SK-N-SH (cell line): Measurements from ENCODE around the gene MLC1. TPM values are rescaled to one million over a fixed set of nuclear protein-coding genes. Genes with fewer than 3 reads are reported as not detected.

Source experiments
- CTCF ChIA-PET: fragments of 300-600, 350-600 bp; formaldehyde crosslinking; extraction: SDS; loops from one replicate; lab custom pipeline; 2021; lab: Yijun Ruan, JAX
- POLR2A ChIA-PET: fragments of 350-600 bp; sonication (Branson Sonifier 250); formaldehyde crosslinking; extraction: SDS; loops from one replicate; lab custom pipeline; 2020; ENCODE audit warnings: antibody characterized with exemption, inconsistent platforms; lab: Yijun Ruan, JAX
- DNase-seq: peaks from one replicate; pipeline ENCODE4 v3.0.0; 2012
- H2AFZ ChIP-seq: fragments of 200-600 bp; sonication (generic); 2 replicates; pipeline ENCODE4 v1.8.1; 2016; ENCODE audit warnings: antibody characterized with exemption, mild to moderate bottlenecking, low read depth
- H3F3A ChIP-seq: fragments of 200-600 bp; sonication (generic); replicated peaks from 2 replicates; pipeline ENCODE3; 2016; ENCODE audit warnings: antibody characterized with exemption, mild to moderate bottlenecking; ENCODE audit not compliant: insufficient read depth
- H3K27ac ChIP-seq, 2 experiments: fragments of 200-500 bp in 1 of 2; fragments of 200-600 bp in 1 of 2; sonication (Bioruptor generic) in 1 of 2; sonication (generic), shearing (Covaris generic) in 1 of 2; 2 replicates each; pipeline versions ENCODE4 v1.5.1 to v1.6.1; 2014 to 2016; ENCODE audit warnings: low read depth in 2 of 2, inconsistent platforms in 1 of 2, low read length in 1 of 2, mild to moderate bottlenecking in 1 of 2, mixed read lengths in 1 of 2
- H3K27me3 ChIP-seq: fragments of 200-600 bp; sonication (generic), shearing (Covaris generic); 2 replicates; pipeline ENCODE4 v1.6.1; 2016; ENCODE audit warnings: mixed run types; ENCODE audit not compliant: insufficient read depth
- H3K36me3 ChIP-seq, 2 experiments: fragments of 200-500 bp in 1 of 2; fragments of 200-600 bp in 1 of 2; sonication (Bioruptor generic) in 1 of 2; sonication (generic) in 1 of 2; replicated peaks in 1 of 2; 2 replicates each; pipeline versions ENCODE3 to v1.5.1; 2014 to 2016; ENCODE audit warnings: low read length in 1 of 2, mild to moderate bottlenecking in 1 of 2; ENCODE audit not compliant: insufficient read depth in 2 of 2, control insufficient read depth in 1 of 2
- H3K4me1 ChIP-seq, 2 experiments: fragments of 200-500 bp in 1 of 2; fragments of 200-600 bp in 1 of 2; sonication (Bioruptor generic) in 1 of 2; sonication (generic), shearing (Covaris generic) in 1 of 2; 2 replicates each; pipeline versions ENCODE4 v1.5.1 to v1.6.1; 2014 to 2016; ENCODE audit warnings: low read depth in 1 of 2, low read length in 1 of 2, mixed run types in 1 of 2; ENCODE audit not compliant: insufficient read depth in 2 of 2, control insufficient read depth in 1 of 2
- H3K4me2 ChIP-seq: fragments of 200-600 bp; sonication (generic), shearing (Covaris generic); 2 replicates; pipeline ENCODE4 v1.6.1; 2017; ENCODE audit warnings: mixed run types
- H3K4me3 ChIP-seq, 2 experiments: fragments of 200-500 bp in 1 of 2; fragments of 200-600 bp in 1 of 2; sonication (Bioruptor generic) in 1 of 2; sonication (generic), shearing (Covaris generic) in 1 of 2; 2 replicates each; pipeline versions ENCODE4 v1.5.1 to v1.8.1; 2014 to 2016; ENCODE audit warnings: low read depth in 2 of 2, inconsistent platforms in 1 of 2, low read length in 1 of 2, mild to moderate bottlenecking in 1 of 2, mixed read lengths in 1 of 2, moderate library complexity in 1 of 2
- H3K79me2 ChIP-seq: fragments of 200-600 bp; sonication (generic); 2 replicates; pipeline ENCODE4 v1.8.1; 2017; ENCODE audit warnings: mild to moderate bottlenecking; ENCODE audit not compliant: insufficient read depth
- H3K9ac ChIP-seq: fragments of 200-600 bp; sonication (generic); 2 replicates; pipeline ENCODE4 v1.6.1; 2017; ENCODE audit warnings: mixed run types
- H3K9me2 ChIP-seq: fragments of 200-600 bp; sonication (generic); 2 replicates; pipeline ENCODE4 v1.6.1; 2017; ENCODE audit warnings: mixed run types
- H3K9me3 ChIP-seq: fragments of 200-600 bp; sonication (generic); 2 replicates; pipeline ENCODE4 v1.6.1; 2017; ENCODE audit warnings: mixed run types, mild to moderate bottlenecking, moderate library complexity
- H4K20me1 ChIP-seq: fragments of 200-600 bp; sonication (generic); 2 replicates; pipeline ENCODE4 v1.6.1; 2017; ENCODE audit warnings: mild to moderate bottlenecking, mixed run types; ENCODE audit not compliant: insufficient read depth
- CHD2 ChIP-seq: fragments of 150-350 bp; IDR thresholded peaks from 2 replicates; pipeline ENCODE4 v1.6.1; 2018; ENCODE audit warnings: low read length; ENCODE audit not compliant: partially characterized antibody
- ELF1 ChIP-seq: IDR thresholded peaks from 2 replicates; pipeline ENCODE4 v1.4.0; 2012
- EP300 ChIP-seq, 2 experiments: IDR thresholded peaks; 2 replicates each; pipeline versions ENCODE4 v1.4.0 to v1.6.1; 2012; ENCODE audit warnings: borderline replicate concordance in 1 of 2, low read depth in 1 of 2, low read length in 1 of 2
- FOSL2 ChIP-seq: IDR thresholded peaks from 2 replicates; pipeline ENCODE4 v1.4.0; 2012; ENCODE audit warnings: low read depth, mild to moderate bottlenecking, moderate library complexity, borderline replicate concordance
- FOXM1 ChIP-seq: IDR thresholded peaks from 2 replicates; pipeline ENCODE4 v1.4.0; 2012; ENCODE audit warnings: low read depth, mild to moderate bottlenecking
- GABPA ChIP-seq: IDR thresholded peaks from 2 replicates; pipeline ENCODE4 v1.4.0; 2012; ENCODE audit warnings: low read depth, mild to moderate bottlenecking
- GATA2 ChIP-seq: sonication (generic); formaldehyde crosslinking; IDR thresholded peaks from 2 replicates; pipeline ENCODE4 v1.5.0; 2020; ENCODE audit warnings: mild to moderate bottlenecking, missing genetic modification reagents
- IRF3 ChIP-seq: fragments of 150-350 bp; IDR thresholded peaks from 2 replicates; pipeline ENCODE4 v1.6.1; 2016; ENCODE audit warnings: mild to moderate bottlenecking, low read depth, low read length
- JUND ChIP-seq: IDR thresholded peaks from 2 replicates; pipeline ENCODE4 v1.4.0; 2012
- MEF2A ChIP-seq: IDR thresholded peaks from 2 replicates; pipeline ENCODE4 v1.4.0; 2012; ENCODE audit warnings: low read depth, borderline replicate concordance
- MXI1 ChIP-seq: IDR thresholded peaks from 2 replicates; pipeline ENCODE4 v1.6.1; 2012; ENCODE audit warnings: mild to moderate bottlenecking, low read depth, low read length, improper control_type of control experiment
- NFIC ChIP-seq: IDR thresholded peaks from 2 replicates; pipeline ENCODE4 v1.4.0; 2012; ENCODE audit warnings: borderline replicate concordance
- POLR2AphosphoS5 ChIP-seq: IDR thresholded peaks from 2 replicates; pipeline ENCODE4 v1.6.1; 2012; ENCODE audit warnings: low read depth, low read length
- RFX5 ChIP-seq: IDR thresholded peaks from 2 replicates; pipeline ENCODE4 v1.6.1; 2012; ENCODE audit warnings: mild to moderate bottlenecking, improper control_type of control experiment, low read length
- RXRA ChIP-seq: IDR thresholded peaks from 2 replicates; pipeline ENCODE4 v1.4.0; 2012; ENCODE audit warnings: low read depth, mild to moderate bottlenecking, borderline replicate concordance
- SIN3A ChIP-seq: IDR thresholded peaks from 2 replicates; pipeline ENCODE4 v1.6.1; 2012; ENCODE audit warnings: low read depth, mild to moderate bottlenecking, low read length, moderate library complexity, borderline replicate concordance
- TAF1 ChIP-seq: IDR thresholded peaks from 2 replicates; pipeline ENCODE4 v1.6.1; 2012; ENCODE audit warnings: low read depth, mild to moderate bottlenecking, low read length, moderate library complexity, borderline replicate concordance
- TCF12 ChIP-seq: IDR thresholded peaks from 2 replicates; pipeline ENCODE4 v1.4.0; 2012
- WGBS: methylation state at CpG from one replicate; pipeline ENCODE4 v1.1.6; 2017; ENCODE audit warnings: low lambda C conversion rate; 5-methylcytosine and 5-hydroxymethylcytosine counted together
- polyA plus RNA-seq, 3 experiments: library from polyadenylated mRNA; depleted of rRNA; stranded (reverse); fragments of >200 nt; gene quantifications; 2 replicates each; pipeline ENCODE4 v1.2.3, GENCODE V29; 2012
- TF ChIP-seq, protein P1 (sequence below): IDR thresholded peaks from 2 replicates; pipeline ENCODE4; 2012

The MLC1 gene
- polyA plus RNA-seq, 1 of the 3 experiments (the other 2 are of a cell fraction), result not detected

- H3K4me3 ChIP-seq, result no peak overlapping the region
- H2AFZ ChIP-seq, result no peak overlapping the region
- TF ChIP-seq MEF2A (no peak), FOSL2 (no peak), IRF3 (no peak), TAF1 (no peak), CHD2 (no peak), SIN3A (no peak), NFIC (no peak), MXI1 (no peak), JUND (no peak), FOXM1 (no peak), POLR2AphosphoS5 (no peak)
- TF ChIP-seq, protein P1, sequence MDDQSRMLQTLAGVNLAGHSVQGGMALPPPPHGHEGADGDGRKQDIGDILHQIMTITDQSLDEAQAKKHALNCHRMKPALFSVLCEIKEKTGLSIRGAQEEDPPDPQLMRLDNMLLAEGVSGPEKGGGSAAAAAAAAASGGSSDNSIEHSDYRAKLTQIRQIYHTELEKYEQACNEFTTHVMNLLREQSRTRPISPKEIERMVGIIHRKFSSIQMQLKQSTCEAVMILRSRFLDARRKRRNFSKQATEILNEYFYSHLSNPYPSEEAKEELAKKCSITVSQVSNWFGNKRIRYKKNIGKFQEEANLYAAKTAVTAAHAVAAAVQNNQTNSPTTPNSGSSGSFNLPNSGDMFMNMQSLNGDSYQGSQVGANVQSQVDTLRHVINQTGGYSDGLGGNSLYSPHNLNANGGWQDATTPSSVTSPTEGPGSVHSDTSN, result no peak
- TF ChIP-seq, all 33 proteins: peak for 0
- no peak for DNase-seq
- H3F3A ChIP-seq, result no peaks in the 10 kb centered on the region
- ChIA-PET POLR2A (no interaction called here), CTCF (interaction anchor here (2.7 kb wide), 1 partner anchor 11 kb away, joined by 11 read pairs; no protein-coding TSS in a partner anchor)
- H3K9me2 ChIP-seq, result no peaks in the 10 kb centered on the region
- H3K9ac ChIP-seq, result no peak overlapping the region
- H3K4me2 ChIP-seq, result no peak overlapping the region
- H3K36me3 ChIP-seq, result no peaks in the 10 kb centered on the region
- H3K4me1 ChIP-seq, result no peaks in the 10 kb centered on the region
- H4K20me1 ChIP-seq, result no peaks in the 10 kb centered on the region
- no peaks in the 10 kb centered on the region for H3K9me3 ChIP-seq
- H3K27me3 ChIP-seq, result peaks cover 40% of the 10 kb centered on the region
- no peaks in the 10 kb centered on the region for H3K79me2 ChIP-seq
- no peak overlapping the region for H3K27ac ChIP-seq
- 5% methylated on average over 2 of the region's 3 CpGs for WGBS
Observed at GRCh38 chr22:50019316-50019715, 65.9 kb downstream of the MLC1 start.

DNA sequence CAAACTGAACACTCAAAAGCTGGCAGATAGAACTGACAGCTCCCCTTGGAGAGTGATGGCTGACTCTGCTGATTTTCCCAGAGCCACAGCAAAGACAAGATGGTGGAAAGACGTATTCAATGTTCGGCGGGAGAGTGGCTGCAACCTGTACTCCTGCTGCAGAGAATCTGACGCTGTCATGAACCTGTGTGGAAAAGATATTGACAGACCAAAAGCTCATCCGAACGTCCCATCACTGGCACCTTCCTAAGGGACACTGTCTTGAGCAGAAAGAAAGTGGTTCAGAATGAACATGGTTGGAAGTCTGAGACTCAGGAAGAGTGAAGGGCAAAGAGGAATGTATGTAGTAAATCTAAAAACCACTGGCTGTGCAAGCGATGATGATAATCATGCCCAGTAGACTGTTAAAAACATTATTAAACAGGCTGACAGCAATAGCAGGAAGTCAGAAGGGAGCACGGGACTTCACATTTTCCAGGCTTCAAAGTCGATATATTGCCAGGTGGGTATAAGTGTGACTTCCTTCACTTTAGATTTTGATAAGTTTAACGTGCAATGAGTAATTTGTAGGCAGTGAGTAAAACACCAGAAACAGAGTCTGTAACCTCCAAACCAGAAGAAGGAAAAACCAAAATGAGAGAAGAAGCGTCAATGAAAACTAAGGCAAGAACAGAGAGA is 66.5 kb downstream of the MLC1 start:
- DNase-seq, result no peak
- Histone ChIP-seq H3K9ac (no peak overlapping the region), H3K79me2 (no peaks in the 10 kb centered on the region), H4K20me1 (no peaks in the 10 kb centered on the region), H3K27ac (no peak overlapping the region), H3K4me2 (no peak overlapping the region), H3K4me3 (0 out of 4 replicates have a peak overlapping the region, but pooled peaks of 1 of the 2 experiments have one; percentile 23), H3K4me1 (no peaks in the 10 kb centered on the region), H3K9me2 (no peaks in the 10 kb centered on the region), H3K9me3 (no peaks in the 10 kb centered on the region), H2AFZ (peak overlapping the region; percentile 22; the same call in 1 of the 2 replicates), H3F3A (no peaks in the 10 kb centered on the region), H3K36me3 (no peaks in the 10 kb centered on the region), H3K27me3 (peaks cover 45% of the 10 kb centered on the region)
- CTCF ChIA-PET, result interaction anchor here (1.8 to 2.7 kb wide), 2 partner anchors 11 to 12 kb away, joined by 4 to 11 read pairs; no protein-coding TSS in a partner anchor
- WGBS, result 20% methylated on average over 11 of the region's 11 CpGs
- POLR2A ChIA-PET, result no interaction called here
- TF ChIP-seq GATA2 (no peak), MXI1 (no peak), IRF3 (no peak), TCF12 (no peak), RFX5 (no peak), GABPA (no peak), SIN3A (no peak), RXRA (no peak), EP300 (IDR thresholded peaks at IDR 0.05; ENCODE audit: borderline replicate concordance in 1 of 2, low read depth in 1 of 2, low read length in 1 of 2) (no peak), CHD2 (no peak), NFIC (no peak), POLR2AphosphoS5 (no peak), ELF1 (no peak), MEF2A (no peak)
- TF ChIP-seq, protein P1, result no peak
